Stimulated activated CD4-positive, alpha-beta T cell treated with anti-CD3 and anti-CD28 coated beads, Interleukin-2, amount 100 ng/mL, for 24 hours (primary cell): ENCODE measurements around the gene R3HDM2.
"Not testable (repeated sequence)": the region's sequence is repeated elsewhere in the genome, so short reads cannot be mapped to it uniquely, and the experiment has no call there.

Experiments
- DNase-seq, 2 donors: peaks; one replicate each; pipeline ENCODE4 v3.0.0-alpha.2; 2020

R3HDM2 gene

DNA sequence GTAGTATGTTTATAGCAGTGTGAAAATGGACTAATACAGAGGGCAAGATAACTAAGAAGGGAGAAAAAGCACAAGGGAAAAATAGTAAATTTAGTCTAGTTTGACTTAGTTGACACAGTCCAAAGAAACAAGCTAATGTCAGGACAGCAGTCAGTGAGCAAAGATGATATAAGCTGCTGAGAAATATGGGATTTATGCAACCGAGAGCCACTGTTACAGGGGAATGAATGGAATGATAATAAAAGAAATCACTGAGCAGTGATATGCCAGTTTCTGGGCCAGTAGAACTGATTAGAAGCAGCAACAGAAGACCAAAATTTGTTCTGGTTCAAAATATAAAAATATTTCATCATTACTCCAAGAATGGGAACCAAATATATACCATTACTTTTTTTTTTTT, 60.1 kb downstream of the R3HDM2 start:
- DNase-seq: no peak

GRCh38 chr12:57370072-57370471, 60.8 kb downstream of the R3HDM2 start:
- no peak for DNase-seq

- no peak for DNase-seq
These were observed 61.6 kb downstream of the R3HDM2 start for GRCh38 chr12:57369202-57369601.

DNA sequence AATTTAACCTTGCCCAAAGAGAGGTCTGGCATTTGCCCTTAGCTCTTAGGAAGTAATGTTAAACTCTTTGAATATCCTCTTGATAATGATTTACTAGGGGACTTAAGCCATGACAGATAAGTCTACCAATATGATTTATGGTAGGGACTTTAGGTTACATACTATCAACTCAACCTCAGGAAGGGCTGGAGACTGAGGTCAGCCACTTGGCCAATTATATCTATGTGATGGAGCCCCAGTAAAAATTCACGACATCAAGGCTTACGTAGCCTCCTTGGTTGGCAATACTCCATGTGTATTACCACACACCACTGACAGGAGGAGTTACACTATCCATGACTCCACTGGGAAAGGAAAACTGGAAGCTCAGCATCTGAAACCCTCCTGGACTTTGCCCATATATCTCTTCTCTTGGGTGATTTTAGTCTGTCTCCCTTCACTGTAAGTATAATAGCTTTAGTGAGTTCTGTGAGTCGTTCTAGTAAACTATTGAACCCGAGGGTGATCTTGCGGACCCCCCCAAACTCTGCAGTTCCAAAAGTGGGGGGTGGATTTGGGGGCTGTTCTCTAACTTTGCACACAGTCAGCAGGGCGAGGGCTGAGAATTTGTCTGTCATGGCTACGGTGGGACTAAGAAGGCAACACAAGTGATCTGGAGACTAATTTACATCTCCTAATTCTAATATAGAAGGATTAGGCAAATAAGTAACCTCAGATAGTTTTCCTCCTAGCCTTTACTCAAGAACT, 62.3 kb downstream of the R3HDM2 start:
- no peak for DNase-seq

- DNase-seq: no peak
These were observed 63.7 kb downstream of the R3HDM2 start for GRCh38 chr12:57367121-57367520.

- no peak for DNase-seq
These were observed 64.5 kb downstream of the R3HDM2 start for GRCh38 chr12:57366315-57366714.

GRCh38 chr12:57364156-57364555, 66.7 kb downstream of the R3HDM2 start:
- DNase-seq: not testable (repeated sequence)

DNA sequence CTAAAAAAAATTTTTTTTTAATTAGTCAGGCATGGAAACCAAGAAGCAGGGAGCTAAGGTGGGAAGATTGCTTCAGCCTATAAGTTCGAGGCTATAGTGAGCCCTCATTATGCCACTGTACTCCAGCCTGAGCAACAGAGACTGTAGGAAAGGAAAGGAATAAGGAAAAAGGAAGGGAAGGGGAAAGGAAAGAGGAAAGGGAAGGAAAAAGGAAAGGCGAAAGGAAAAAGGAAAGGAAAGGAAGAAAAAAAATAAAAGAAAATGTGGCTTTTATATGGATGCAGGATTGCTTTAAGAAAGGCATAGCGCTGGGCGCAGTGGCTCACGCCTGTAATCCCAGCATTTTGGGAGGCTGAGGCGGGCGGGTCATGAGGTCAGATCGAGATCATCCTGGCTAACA, 70.4 kb downstream of the R3HDM2 start:
- no peak for DNase-seq

DNA sequence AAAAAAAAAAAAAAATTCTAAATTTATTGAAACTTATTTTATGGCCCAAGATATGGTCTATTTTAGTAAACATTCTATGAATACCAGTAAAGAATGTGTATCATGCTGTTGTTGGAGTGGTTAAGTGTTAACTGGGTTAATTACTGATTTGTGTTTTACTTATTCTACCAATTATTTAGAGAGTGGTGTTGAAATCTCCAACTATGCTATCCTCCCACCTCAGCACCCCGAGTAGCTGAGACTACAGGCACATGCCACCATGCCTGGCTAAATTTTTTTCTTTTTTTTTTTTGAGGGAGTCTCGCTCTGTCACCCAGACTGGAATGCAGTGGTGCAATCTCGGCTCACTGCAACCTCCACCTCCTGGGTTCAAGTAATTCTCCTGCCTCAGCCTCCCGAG, 72.2 kb downstream of the R3HDM2 start:
- no peak for DNase-seq

DNA sequence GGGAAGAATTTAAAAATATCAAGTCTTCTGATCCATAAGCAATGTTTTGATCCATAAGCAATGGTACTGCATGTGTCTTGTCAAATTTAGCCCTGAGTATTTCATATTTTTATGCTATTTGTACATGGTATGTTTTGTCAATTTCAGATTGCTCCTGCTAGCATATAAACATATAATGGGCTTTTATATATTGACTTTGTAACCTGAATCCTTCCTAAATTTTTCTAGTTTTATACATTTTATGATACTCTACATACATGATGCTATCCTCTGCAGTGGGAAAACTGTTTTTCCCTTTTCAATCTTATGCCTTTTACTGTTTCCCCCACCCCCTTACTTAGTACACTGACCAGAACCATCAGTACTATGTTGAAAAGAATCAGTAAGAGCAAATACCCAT, 75.1 kb downstream of the R3HDM2 start:
- no peak for DNase-seq

- DNase-seq: no peak
These were observed 78.7 kb downstream of the R3HDM2 start for GRCh38 chr12:57352166-57352565.

GRCh38 chr12:57347284-57347683, 83.6 kb downstream of the R3HDM2 start:
- DNase-seq: no peak

DNA sequence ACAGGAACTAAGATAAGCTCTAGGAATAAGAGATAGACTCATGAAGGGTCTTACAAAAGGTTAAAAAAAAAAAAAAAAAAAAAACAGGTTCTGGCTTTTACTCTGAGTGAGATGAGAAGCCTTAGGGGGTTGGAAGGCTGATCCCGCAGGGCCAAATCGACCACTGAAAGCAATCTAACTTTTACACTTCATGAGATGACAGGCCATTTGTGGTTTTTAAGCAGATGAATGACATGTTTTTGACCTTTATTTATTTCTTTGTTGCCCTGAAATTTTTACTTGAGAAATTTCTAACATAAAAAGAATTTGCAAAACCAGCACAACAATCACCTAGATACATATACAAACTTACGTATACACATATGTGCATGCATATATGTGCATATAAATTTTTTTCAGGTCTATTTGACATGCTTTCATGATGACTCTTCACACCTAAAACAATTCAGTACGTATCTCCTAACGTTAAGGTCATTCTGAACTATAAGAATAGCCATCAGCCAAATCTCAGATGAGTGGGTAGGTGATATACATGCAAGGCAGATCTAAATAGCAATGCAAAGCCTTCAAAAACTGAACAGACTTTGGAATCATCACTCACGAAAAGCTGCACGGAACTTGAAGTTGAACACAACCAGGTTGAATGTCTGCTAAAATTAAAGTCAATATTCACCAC, 87.0 kb downstream of the R3HDM2 start:
- no peak for DNase-seq

- no peak for DNase-seq
These were observed 88.6 kb downstream of the R3HDM2 start for GRCh38 chr12:57342207-57342691.

DNA sequence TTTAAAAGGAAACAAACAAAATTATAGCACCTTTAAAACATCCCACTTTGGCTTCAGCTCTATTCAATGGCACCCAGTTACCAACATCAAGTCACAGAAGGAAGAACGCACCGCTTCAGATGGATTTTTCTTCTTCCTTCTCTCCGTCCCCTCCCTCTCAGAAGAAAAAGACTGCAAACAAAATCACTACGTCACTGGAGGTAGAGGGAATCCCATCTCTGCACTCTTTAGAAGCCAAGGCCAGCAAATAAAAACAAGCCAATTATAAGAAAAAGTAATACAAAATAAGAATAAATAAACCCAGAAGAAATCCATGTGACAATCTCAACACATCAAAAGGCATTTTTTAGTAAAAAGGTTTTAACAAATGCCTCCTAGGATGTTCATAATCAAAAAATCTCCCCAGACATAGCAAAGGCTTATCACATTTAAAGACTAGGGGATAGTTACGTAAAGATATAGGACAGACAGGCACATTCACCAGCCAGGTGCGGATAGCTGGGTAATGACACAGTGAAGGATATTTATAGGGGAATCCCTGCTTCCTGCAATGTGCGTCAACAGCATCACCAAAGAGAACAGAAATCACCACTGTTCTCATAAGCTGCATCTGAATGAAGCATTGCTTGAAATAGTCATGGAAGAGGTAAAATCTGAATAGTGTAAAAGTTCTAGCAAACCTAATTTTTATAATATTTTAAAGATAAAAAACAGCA, 89.4 kb downstream of the R3HDM2 start:
- no peak for DNase-seq

DNA sequence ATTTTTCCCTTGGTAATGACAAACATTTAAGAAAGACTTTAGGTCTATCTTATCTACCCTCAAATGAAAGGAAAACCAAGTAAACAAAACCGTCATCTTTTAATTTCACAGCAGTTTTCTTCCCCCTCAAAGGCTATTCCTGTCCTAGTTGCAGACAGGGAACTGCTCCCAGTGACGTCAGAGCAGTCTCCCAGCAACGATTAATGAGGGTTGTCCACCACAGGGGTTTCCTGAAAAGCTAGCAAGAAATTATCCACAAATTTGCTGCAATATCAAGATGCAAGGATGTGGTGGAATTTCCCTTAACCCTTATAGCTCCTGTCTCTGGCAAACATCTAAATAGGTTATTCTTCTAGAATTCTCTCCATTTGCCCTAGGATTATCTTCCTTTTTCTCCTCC, 90.7 kb downstream of the R3HDM2 start:
- DNase-seq: no peak

GRCh38 chr12:57336299-57336698, 94.5 kb downstream of the R3HDM2 start:
- not testable (repeated sequence) for DNase-seq

DNA sequence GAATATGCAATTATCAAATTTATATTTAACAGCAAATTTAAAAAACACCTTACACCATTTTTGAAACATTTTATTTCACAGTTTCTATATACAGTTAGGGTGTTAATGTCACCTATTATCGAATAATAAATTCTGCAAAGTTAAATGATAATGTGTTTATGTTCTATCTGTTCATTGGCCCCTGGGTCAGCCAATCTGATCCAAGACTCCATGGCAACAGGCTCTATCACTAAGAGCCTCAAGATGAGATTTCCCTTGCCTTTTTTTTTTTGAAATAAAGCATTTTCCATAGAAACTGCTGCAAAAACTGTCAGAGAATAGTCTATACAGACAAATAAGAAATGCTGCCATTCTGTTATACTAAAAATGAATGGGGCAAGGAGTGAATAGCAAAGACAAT, 96.6 kb downstream of the R3HDM2 start:
- DNase-seq: no peak

DNA sequence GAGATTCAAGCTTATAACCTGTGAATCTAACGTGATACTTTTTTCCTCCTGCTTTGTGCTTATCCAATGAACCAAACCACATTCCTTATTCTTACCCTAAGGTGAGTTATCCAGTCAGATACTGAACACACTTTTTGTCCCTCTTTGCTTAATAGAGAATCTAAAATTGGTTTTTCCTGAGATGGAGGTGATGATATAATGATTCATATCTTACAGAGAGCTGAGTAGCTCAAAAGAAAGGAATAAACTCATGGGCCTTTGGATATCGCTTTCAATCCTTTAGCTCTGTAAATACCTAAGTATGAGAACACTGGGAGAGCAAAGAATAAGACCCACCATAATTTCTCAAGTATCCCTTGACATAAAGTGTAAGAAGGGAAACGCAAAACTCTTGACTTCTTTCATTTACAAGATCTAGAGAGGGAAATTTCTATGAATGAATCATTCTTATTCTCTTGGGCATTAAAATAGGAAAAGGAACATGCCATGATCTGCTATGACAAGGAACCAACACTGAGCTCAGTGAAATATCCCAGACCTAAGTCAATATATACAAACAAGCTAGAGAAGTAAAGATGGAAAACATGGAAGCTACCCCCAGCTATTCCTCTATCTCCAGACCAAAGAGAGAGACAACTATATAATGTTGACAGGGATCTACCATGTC, 98.1 kb downstream of the R3HDM2 start:
- no peak for DNase-seq

GRCh38 chr12:57330992-57331391, 99.9 kb downstream of the R3HDM2 start:
- no peak for DNase-seq

- DNase-seq: no peak
These were observed 101.6 kb downstream of the R3HDM2 start for GRCh38 chr12:57329219-57329618.

GRCh38 chr12:57325395-57325794, 105.4 kb downstream of the R3HDM2 start:
- DNase-seq: no peak

- DNase-seq: no peak
These were observed 107.4 kb downstream of the R3HDM2 start for GRCh38 chr12:57323416-57323815.
